MCF 10A (cell line): Measurements from ENCODE around the gene MACROD1. TPM values are rescaled to one million over a fixed set of nuclear protein-coding genes. Genes with fewer than 3 reads are reported as not detected.

Experiments used
- BruUV-seq: library from RNA; stranded (reverse); fragments of 400-500 nt; replicated peaks from 2 replicates; lab custom pipeline; 2021; lab: Mats Ljungman, UMichigan
- CTCF ChIA-PET: fragments of 300-600 bp; sonication (Branson Sonifier 250); formaldehyde crosslinking; extraction: SDS; loops from one replicate; lab custom pipeline; 2021; ENCODE audit warnings: antibody characterized with exemption, inconsistent platforms; lab: Yijun Ruan, JAX
- POLR2A ChIA-PET: fragments of 300-600, 350-650 bp; sonication (Branson Sonifier 250); formaldehyde crosslinking; extraction: SDS; loops from one replicate; lab custom pipeline; 2020; ENCODE audit warnings: antibody characterized with exemption, inconsistent platforms; lab: Yijun Ruan, JAX
- DNase-seq: peaks from one replicate; pipeline ENCODE4 v3.0.0-alpha.2; 2018; ENCODE audit not compliant: unreplicated experiment
- H3K27ac Mint-ChIP-seq: one replicate; pipeline ENCODE4 v1.8.0; 2022; ENCODE audit warnings: mild to moderate bottlenecking, low read depth, mixed read lengths; ENCODE audit not compliant: unreplicated experiment
- H3K27me3 Mint-ChIP-seq: one replicate; pipeline ENCODE4 v1.8.0; 2022; ENCODE audit warnings: mixed read lengths; ENCODE audit not compliant: insufficient read depth, unreplicated experiment
- H3K36me3 Mint-ChIP-seq: one replicate; pipeline ENCODE4 v1.8.0; 2022; ENCODE audit warnings: mild to moderate bottlenecking, moderate library complexity, mixed read lengths; ENCODE audit not compliant: insufficient read depth, unreplicated experiment
- H3K4me1 Mint-ChIP-seq: one replicate; pipeline ENCODE4 v1.8.0; 2022; ENCODE audit warnings: mixed read lengths; ENCODE audit not compliant: insufficient read depth, unreplicated experiment
- H3K4me3 Mint-ChIP-seq: one replicate; pipeline ENCODE4 v1.8.0; 2022; ENCODE audit warnings: mild to moderate bottlenecking, moderate library complexity, mixed read lengths; ENCODE audit not compliant: unreplicated experiment
- H3K9me3 Mint-ChIP-seq: one replicate; pipeline ENCODE4 v1.8.0; 2022; ENCODE audit warnings: mixed read lengths; ENCODE audit not compliant: unreplicated experiment
- intact Hi-C: fragments of 100-400 bp; cut with micrococcal nuclease; formaldehyde crosslinking; loops from 2 replicates; pipeline ENCODE4 v1.14.1; 2022
- total RNA-seq: library from RNA; stranded (reverse); gene quantifications from 2 replicates; pipeline ENCODE4 v1.2.3, GENCODE V29; 2022
- TF ChIP-seq, protein P1 (sequence below): fragments of 200-600 bp; IDR thresholded peaks from one replicate; pipeline ENCODE4 v1.8.0; 2022; ENCODE audit warnings: antibody characterized with exemption, mild to moderate bottlenecking; ENCODE audit not compliant: unreplicated experiment

The MACROD1 gene
- total RNA-seq, 1 experiment from 2014 or later, result 15.1 TPM

DNA sequence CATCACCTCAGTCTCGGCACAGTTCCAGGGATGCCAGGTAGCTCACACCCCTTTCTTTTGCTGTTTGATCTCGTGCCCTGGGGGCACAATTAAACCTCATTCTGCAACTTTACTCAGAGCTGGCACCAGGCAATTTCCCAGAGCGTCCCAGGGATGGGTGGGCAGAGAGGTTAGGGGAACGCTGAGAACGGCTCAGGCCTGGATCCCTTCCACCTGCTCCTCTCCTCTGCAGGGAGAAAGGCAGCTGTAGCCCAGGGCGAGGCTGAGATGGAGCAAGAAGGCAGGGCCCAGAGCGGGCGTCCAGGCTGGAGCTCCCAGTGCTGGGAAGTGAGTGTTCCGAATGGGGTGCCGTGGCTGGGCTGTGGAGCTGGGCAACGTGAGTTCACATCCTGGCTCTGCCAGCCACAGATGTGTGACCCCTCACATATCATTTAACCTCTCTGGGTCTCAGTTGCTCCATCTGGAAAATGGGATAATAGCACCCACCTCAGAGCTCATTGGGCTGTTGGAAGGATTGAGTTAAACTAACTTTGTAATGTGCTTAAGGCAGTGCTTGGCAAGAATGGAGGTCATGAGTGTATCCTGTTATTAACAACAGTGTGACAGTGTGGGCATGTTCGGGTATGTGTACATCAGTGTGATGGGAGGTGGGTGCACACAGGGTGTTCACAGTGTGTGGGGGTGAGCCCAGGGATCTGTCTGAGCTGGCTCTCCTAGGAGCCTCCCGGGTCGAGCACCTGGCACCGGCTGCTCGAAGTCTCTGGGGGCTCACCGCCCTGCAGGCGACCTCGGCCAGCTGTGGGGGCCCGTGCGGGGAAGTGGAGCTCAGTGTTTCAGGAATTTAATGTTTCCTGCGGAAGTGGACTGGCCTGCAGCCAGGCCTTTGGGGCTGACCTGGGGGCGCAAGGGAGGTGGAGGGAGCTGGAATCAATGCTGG, 164.2 kb downstream of the MACROD1 start:
- Mint-ChIP-seq H3K36me3 (peaks cover 15% of the 10 kb centered on the region), H3K27ac (no peak overlapping the region), H3K27me3 (no peaks in the 10 kb centered on the region), H3K4me3 (no peak overlapping the region), H3K9me3 (no peaks in the 10 kb centered on the region), H3K4me1 (no peaks in the 10 kb centered on the region)
- intact Hi-C loops, result no loop called here
- POLR2A ChIA-PET, result interaction anchor here (0.7 to 1.8 kb wide), 2 partner anchors 14 to 283 kb away, joined by 3 to 6 read pairs; no protein-coding TSS in a partner anchor
- TF ChIP-seq, protein P1, sequence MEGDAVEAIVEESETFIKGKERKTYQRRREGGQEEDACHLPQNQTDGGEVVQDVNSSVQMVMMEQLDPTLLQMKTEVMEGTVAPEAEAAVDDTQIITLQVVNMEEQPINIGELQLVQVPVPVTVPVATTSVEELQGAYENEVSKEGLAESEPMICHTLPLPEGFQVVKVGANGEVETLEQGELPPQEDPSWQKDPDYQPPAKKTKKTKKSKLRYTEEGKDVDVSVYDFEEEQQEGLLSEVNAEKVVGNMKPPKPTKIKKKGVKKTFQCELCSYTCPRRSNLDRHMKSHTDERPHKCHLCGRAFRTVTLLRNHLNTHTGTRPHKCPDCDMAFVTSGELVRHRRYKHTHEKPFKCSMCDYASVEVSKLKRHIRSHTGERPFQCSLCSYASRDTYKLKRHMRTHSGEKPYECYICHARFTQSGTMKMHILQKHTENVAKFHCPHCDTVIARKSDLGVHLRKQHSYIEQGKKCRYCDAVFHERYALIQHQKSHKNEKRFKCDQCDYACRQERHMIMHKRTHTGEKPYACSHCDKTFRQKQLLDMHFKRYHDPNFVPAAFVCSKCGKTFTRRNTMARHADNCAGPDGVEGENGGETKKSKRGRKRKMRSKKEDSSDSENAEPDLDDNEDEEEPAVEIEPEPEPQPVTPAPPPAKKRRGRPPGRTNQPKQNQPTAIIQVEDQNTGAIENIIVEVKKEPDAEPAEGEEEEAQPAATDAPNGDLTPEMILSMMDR, result no peak
- no TSS peak for BruUV-seq
- CTCF ChIA-PET, result interaction anchor here (0.7 to 1.2 kb wide), 3 partner anchors 93 to 165 kb away, joined by 3 to 4 read pairs (median 4); no protein-coding TSS in a partner anchor
- DNase-seq, result no peak

- intact Hi-C loops, result loop anchor here (1.0 kb wide), 1 partner anchor 145 kb away; no protein-coding TSS in a partner anchor
- no peak for DNase-seq
These were observed 165.0 kb downstream of the MACROD1 start for GRCh38 chr11:64000740-64001483.

DNA sequence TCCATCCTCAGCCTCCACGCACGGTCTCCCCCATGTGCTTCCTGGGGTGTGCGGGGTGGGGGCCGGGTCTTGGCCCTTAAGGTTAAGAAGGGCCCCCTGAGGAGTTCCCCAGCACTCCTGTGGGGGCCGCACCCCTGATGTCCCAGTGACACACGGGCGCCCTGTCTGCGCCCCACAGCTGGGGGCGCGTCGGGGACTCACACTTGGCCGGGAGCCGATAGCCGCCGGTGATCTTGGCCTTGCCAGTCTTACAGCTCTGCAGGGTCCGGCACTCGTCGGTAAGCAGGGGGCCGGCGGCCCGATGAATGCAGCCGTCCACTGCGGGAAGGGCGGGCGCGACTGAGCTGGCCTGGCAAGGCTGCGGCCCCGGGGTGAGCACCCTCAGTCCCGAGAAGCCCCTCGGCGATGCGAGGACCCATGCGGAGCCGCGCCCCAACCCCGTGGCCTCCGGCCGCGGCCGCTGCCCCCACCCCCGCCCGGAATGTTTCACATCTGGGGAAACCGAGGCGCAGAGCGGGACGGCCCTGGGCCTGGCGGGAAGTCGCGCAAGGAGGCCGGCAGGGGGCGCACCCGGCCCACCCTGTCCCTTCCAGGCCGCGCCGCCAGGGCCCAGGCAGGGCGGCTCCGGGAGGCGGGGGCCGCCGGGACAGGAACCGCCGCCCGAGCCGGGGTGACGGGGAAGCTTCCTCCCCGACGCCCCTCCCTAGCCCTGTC, 165.7 kb downstream of the MACROD1 start:
- POLR2A ChIA-PET, result no interaction called here
- H3K27me3 Mint-ChIP-seq, result no peaks in the 10 kb centered on the region
- TF ChIP-seq, protein P1, result peak; percentile 29
- CTCF ChIA-PET, result interaction anchor here (0.5 to 1.2 kb wide), 4 partner anchors 75 to 149 kb away, joined by 3 to 4 read pairs (median 4); no protein-coding TSS in a partner anchor
- DNase-seq, result no peak
- no peaks in the 10 kb centered on the region for H3K9me3 Mint-ChIP-seq
- intact Hi-C loops, result loop anchor here (1.0 kb wide), 1 partner anchor 146 kb away; no protein-coding TSS in a partner anchor
- no TSS peak for BruUV-seq
- H3K4me3 Mint-ChIP-seq, result no peak overlapping the region
- H3K36me3 Mint-ChIP-seq, result peaks cover 31% of the 10 kb centered on the region
- no peak overlapping the region for H3K27ac Mint-ChIP-seq
- no peaks in the 10 kb centered on the region for H3K4me1 Mint-ChIP-seq

More at GRCh38 chr11:64000740-64001483, 165.0 kb downstream of the MACROD1 start:
- H3K4me3 Mint-ChIP-seq, result no peak overlapping the region
- CTCF ChIA-PET, result interaction anchor here (0.5 to 1.2 kb wide), 4 partner anchors 74 to 148 kb away, joined by 3 to 4 read pairs (median 4); no protein-coding TSS in a partner anchor
- peaks cover 23% of the 10 kb centered on the region for H3K36me3 Mint-ChIP-seq
- no peaks in the 10 kb centered on the region for H3K9me3 Mint-ChIP-seq
- H3K27me3 Mint-ChIP-seq, result no peaks in the 10 kb centered on the region
- no peaks in the 10 kb centered on the region for H3K4me1 Mint-ChIP-seq
- no TSS peak for BruUV-seq
- TF ChIP-seq, protein P1, result no peak
- POLR2A ChIA-PET, result interaction anchor here (0.7 to 1.8 kb wide), 2 partner anchors 13 to 284 kb away, joined by 3 to 6 read pairs; no protein-coding TSS in a partner anchor
- no peak overlapping the region for H3K27ac Mint-ChIP-seq
